ENCODE results near the gene GRHL1. TPM values are rescaled to one million over a fixed set of nuclear protein-coding genes. Genes with fewer than 3 reads are reported as not detected.

The GRHL1 gene
- total and polyA plus RNA-seq, 9 of the 15 experiments (the other 6 are each of a cell fraction or from before 2014, with no cell fraction given), result 1.7 to 6.1 (median 4.7) TPM

GRCh38 chr2:9974343-9974742 is 22.9 kb downstream of the GRHL1 start (continued):
- TF ChIP-seq GTF3C2 (IDR thresholded peaks at IDR 0.05; ENCODE audit: borderline replicate concordance, extremely low read depth, insufficient read length) (no peak), KLF13 (tag; IDR thresholded peaks at IDR 0.05; ENCODE audit: borderline replicate concordance, low read depth) (no peak), STAT6 (CRISPR knock-in tag; IDR thresholded peaks at IDR 0.05) (no peak), ID3 (CRISPR knock-in tag; IDR thresholded peaks at IDR 0.05) (no peak), ID3 (tag; IDR thresholded peaks at IDR 0.05) (no peak), TAF9B (IDR thresholded peaks at IDR 0.05; ENCODE audit: partially characterized antibody) (no peak)

Measured in K562 (cell line).